HepG2 (cell line): ENCODE data around the gene GPR183. TPM values are rescaled to one million over a fixed set of nuclear protein-coding genes. Genes with fewer than 3 reads are reported as not detected.

ENCODE experiments used
- ATAC-seq: fragments of 200-7000 bp; cut with Tn5 transposase; 3 replicates; pipeline ENCODE4 v1.9.1; 2020; ENCODE audit warnings: mild to moderate bottlenecking, moderate library complexity
- BruUV-seq: library from RNA; stranded (reverse); fragments of 400-500 nt; replicated peaks from 2 replicates; lab custom pipeline; 2021; lab: Mats Ljungman, UMichigan
- CTCF ChIA-PET: fragments of 300-600 bp; formaldehyde crosslinking; extraction: SDS; loops from one replicate; lab custom pipeline; 2021; ENCODE audit warnings: low total read pairs, inconsistent platforms, low intra/inter-chr PET ratio; lab: Yijun Ruan, JAX
- POLR2A ChIA-PET: fragments of 350-600 bp; sonication (Branson Sonifier 250); formaldehyde crosslinking; loops from one replicate; lab custom pipeline; 2020; ENCODE audit warnings: antibody characterized with exemption, inconsistent platforms; lab: Yijun Ruan, JAX
- DNase-seq: peaks from one replicate; pipeline ENCODE4 v3.0.0-alpha.2; 2015; ENCODE audit warnings: low spot score
- FAIRE-seq: peaks from 3 replicates; lab custom pipeline; 2011; peaks lifted over from hg19 to GRCh38; lab: Jason Lieb, UNC
- H2AFZ ChIP-seq: one replicate; pipeline ENCODE4 v1.6.1; 2011; ENCODE audit warnings: low read length, inconsistent platforms
- H3K27ac ChIP-seq: fragments of 300-600 bp; 3 replicates; pipeline ENCODE4 v1.8.0; 2011; ENCODE audit warnings: mixed run types, mild to moderate bottlenecking, mixed read lengths, low read length, inconsistent platforms; ENCODE audit not compliant: insufficient read depth; ENCODE audit errors: extremely low read length
- H3K27me3 ChIP-seq, 2 experiments: fragments of 200-600 bp in 1 of 2; 2 replicates in 1 of 2; 3 replicates in 1 of 2; pipeline versions ENCODE4 v1.6.0 to v1.8.0; 2011; ENCODE audit warnings: low read length in 2 of 2, mild to moderate bottlenecking in 2 of 2, moderate library complexity in 2 of 2, inconsistent platforms in 1 of 2; ENCODE audit not compliant: insufficient read depth in 2 of 2, control insufficient read depth in 1 of 2
- H3K36me3 ChIP-seq, 2 experiments: fragments of 200-600 bp in 1 of 2; replicated peaks in 1 of 2; 2 replicates in 1 of 2; 3 replicates in 1 of 2; pipeline versions ENCODE4 v1.5.1 to v1.8.0; 2011; ENCODE audit warnings: low read length in 2 of 2, inconsistent platforms in 1 of 2; ENCODE audit not compliant: insufficient read depth in 2 of 2, control insufficient read depth in 1 of 2
- H3K4me1 ChIP-seq: 2 replicates; pipeline ENCODE4 v1.5.1; 2012; ENCODE audit warnings: low read length, inconsistent platforms; ENCODE audit not compliant: insufficient read depth
- H3K4me2 ChIP-seq: 2 replicates; pipeline ENCODE4 v1.6.0; 2011; ENCODE audit warnings: low read depth, low read length, inconsistent platforms
- H3K4me3 ChIP-seq, 3 experiments: fragments of 200-600 bp in 1 of 3; sonication (generic), shearing (Covaris generic) in 1 of 3; replicated peaks in 1 of 3; 2 replicates each; pipeline ENCODE4 v1.5.1; 2011 to 2016; ENCODE audit warnings: low read length in 3 of 3, inconsistent platforms in 2 of 3, low read depth in 2 of 3, mild to moderate bottlenecking in 2 of 3, control low read depth in 1 of 3, mixed read lengths in 1 of 3; ENCODE audit not compliant: insufficient read depth in 1 of 3
- H3K79me2 ChIP-seq: one replicate; pipeline ENCODE4 v1.6.1; 2011; ENCODE audit warnings: low read length, inconsistent platforms; ENCODE audit not compliant: insufficient read depth
- H3K9ac ChIP-seq: 2 replicates; pipeline ENCODE4 v1.6.0; 2011; ENCODE audit warnings: mild to moderate bottlenecking, low read depth, low read length, inconsistent platforms; ENCODE audit not compliant: insufficient read depth
- H3K9me3 ChIP-seq: 2 replicates; pipeline ENCODE4 v1.5.1; 2012; ENCODE audit warnings: mild to moderate bottlenecking, low read length
- H4K20me1 ChIP-seq: 2 replicates; pipeline ENCODE4 v1.6.0; 2011; ENCODE audit warnings: inconsistent platforms, mild to moderate bottlenecking, low read length, moderate library complexity; ENCODE audit not compliant: insufficient read depth
- FOXP4 ChIP-seq: sonication (generic); formaldehyde crosslinking; IDR thresholded peaks from 2 replicates; pipeline ENCODE4 v1.4.0; 2020; ENCODE audit warnings: missing genetic modification reagents
- HMGXB4 ChIP-seq, 2 experiments: sonication (generic) in 1 of 2; formaldehyde crosslinking in 1 of 2; IDR thresholded peaks; 2 replicates each; pipeline versions ENCODE4 v1.4.0 to v1.6.1; 2018 to 2020; ENCODE audit warnings: missing genetic modification reagents in 2 of 2, borderline replicate concordance in 1 of 2, low read depth in 1 of 2, mild to moderate bottlenecking in 1 of 2, missing biosample characterization in 1 of 2
- HOXA7 ChIP-seq: sonication (generic); formaldehyde crosslinking; IDR thresholded peaks from 2 replicates; pipeline ENCODE4 v1.8.1; 2022; ENCODE audit warnings: mild to moderate bottlenecking, missing genetic modification reagents, moderate library complexity
- MLLT10 ChIP-seq: sonication (generic); formaldehyde crosslinking; IDR thresholded peaks from 2 replicates; pipeline ENCODE4 v1.4.0; 2020; ENCODE audit warnings: missing genetic modification reagents
- PAF1 ChIP-seq: IDR thresholded peaks from 2 replicates; pipeline ENCODE4 v1.6.1; 2016; ENCODE audit warnings: missing genetic modification reagents, missing compliant biosample characterization
- SIX4 ChIP-seq: sonication (generic); formaldehyde crosslinking; IDR thresholded peaks from 2 replicates; pipeline ENCODE4 v1.4.0; 2020; ENCODE audit warnings: missing genetic modification reagents
- TBP ChIP-seq: sonication (generic); formaldehyde crosslinking; IDR thresholded peaks from 2 replicates; pipeline ENCODE4 v1.5.0; 2020; ENCODE audit warnings: missing genetic modification reagents
- WGBS: methylation state at CpG from one replicate; pipeline ENCODE4 v1.1.6; 2017; ENCODE audit warnings: low lambda C conversion rate; 5-methylcytosine and 5-hydroxymethylcytosine counted together
- in situ Hi-C: cut with HindIII; loops from 2 replicates; pipeline ENCODE4 v1.10.0; 2017; ENCODE audit warnings: low pct_unique_long_range_greater_than_20kb; ENCODE audit not compliant: extremely low pct_ligation_motif_present
- intact Hi-C: fragments of 100-400 bp; cut with micrococcal nuclease; formaldehyde crosslinking; loops from one replicate; pipeline ENCODE4 v1.10.0; 2022; ENCODE audit not compliant: unreplicated experiment
- polyA plus RNA-seq, 8 experiments: library from polyadenylated mRNA; depleted of rRNA in 3 of 8; stranded (reverse) in 7 of 8; unstranded in 1 of 8; fragments of >200 nt; fragmentation: Illumina TruSeq in 4 of 8; extraction: Trizol in 4 of 8; gene quantifications; 2 replicates each; pipeline versions ENCODE4 v1.2.1 to v1.2.3, GENCODE V29; 2011 to 2016; ENCODE audit warnings: low read depth in 4 of 8, missing spikeins in 1 of 8, mixed read lengths in 1 of 8; ENCODE audit not compliant: insufficient read depth in 1 of 8
- total RNA-seq, 5 experiments: library from RNA; depleted of rRNA; stranded (reverse); fragments of >200 nt; fragmentation: Illumina TruSeq; extraction: Trizol; gene quantifications; 2 replicates each; pipeline ENCODE4 v1.2.3, GENCODE V29; 2016; ENCODE audit warnings: low read depth in 1 of 5

GPR183 gene
- total and polyA plus RNA-seq, 2 of the 13 experiments (the other 11 are each of a cell fraction or from before 2014, with no cell fraction given): not detected

GRCh38 chr13:99321709-99322108, 14.5 kb upstream of the GPR183 start:
- POLR2A ChIA-PET: no interaction called here
- no peaks in the 10 kb centered on the region for H3K9me3 ChIP-seq
- TF ChIP-seq HOXA7 (CRISPR knock-in tag) (no peak), MLLT10 (CRISPR knock-in tag) (no peak), HMGXB4 (CRISPR knock-in tag; IDR thresholded peaks at IDR 0.05; ENCODE audit: borderline replicate concordance in 1 of 2, low read depth in 1 of 2) (no peak)
- H4K20me1 ChIP-seq: no peaks in the 10 kb centered on the region
- no peak overlapping the region for H3K4me3 ChIP-seq
- H3K79me2 ChIP-seq: no peaks in the 10 kb centered on the region
- DNase-seq (no peak), FAIRE-seq (no peak), ATAC-seq (no peak)
- H3K27me3 ChIP-seq: no peaks in the 10 kb centered on the region
- intact Hi-C loops: no loop called here
- no peak overlapping the region for H2AFZ ChIP-seq
- no peak overlapping the region for H3K9ac ChIP-seq
- peaks cover 0 to 20% of the 10 kb centered on the region in 2 experiments; a peak in 4 of 5 replicates for H3K36me3 ChIP-seq
- in situ Hi-C loops: no loop called here
- H3K4me1 ChIP-seq: no peaks in the 10 kb centered on the region
- H3K27ac ChIP-seq: no peak overlapping the region
- CTCF ChIA-PET: no interaction called here
- no peak overlapping the region for H3K4me2 ChIP-seq
- BruUV-seq: no TSS peak

GRCh38 chr13:99320693-99321481, 13.7 kb upstream of the GPR183 start:
- ATAC-seq (no peak), FAIRE-seq (no peak), DNase-seq (no peak)
- Histone ChIP-seq H3K27me3 (no peaks in the 10 kb centered on the region), H2AFZ (no peak overlapping the region), H3K4me3 (no peak overlapping the region), H3K36me3 (peaks cover 0 to 17% of the 10 kb centered on the region in 2 experiments; a peak in 4 of 5 replicates), H3K79me2 (no peaks in the 10 kb centered on the region), H3K4me2 (no peak overlapping the region), H3K9ac (no peak overlapping the region), H3K9me3 (no peaks in the 10 kb centered on the region), H4K20me1 (no peaks in the 10 kb centered on the region), H3K4me1 (no peaks in the 10 kb centered on the region)
- ChIA-PET CTCF (no interaction called here), POLR2A (no interaction called here)
- BruUV-seq: no TSS peak
- intact Hi-C loops: no loop called here
- TF ChIP-seq TBP: no peak
- no peak for TF ChIP-seq PAF1 (CRISPR knock-in tag)
- no peak for TF ChIP-seq FOXP4 (CRISPR knock-in tag)
- TF ChIP-seq SIX4 (CRISPR knock-in tag): no peak
- TF ChIP-seq, all 625 proteins: peak for 0
- WGBS: 98% methylated on average over 5 of the region's 5 CpGs
- in situ Hi-C loops: no loop called here
- H3K27ac ChIP-seq: no peak overlapping the region
